Kidney epithelial cell (primary cell): ENCODE results near the gene BBS9. TPM values are rescaled to one million over a fixed set of nuclear protein-coding genes. Genes with fewer than 3 reads are reported as not detected.

Experiments used
- DNase-seq: peaks from one replicate; pipeline ENCODE4 v3.0.0-alpha.2; 2010; ENCODE audit warnings: low read depth
- H3K27me3 ChIP-seq: 2 replicates; pipeline ENCODE4 v1.6.0; 2011; ENCODE audit warnings: low read length; ENCODE audit not compliant: control insufficient read depth, insufficient read depth
- H3K36me3 ChIP-seq: 2 replicates; pipeline ENCODE4 v1.5.1; 2011; ENCODE audit warnings: low read length; ENCODE audit not compliant: control insufficient read depth, insufficient read depth
- H3K4me3 ChIP-seq: 2 replicates; pipeline ENCODE4 v1.5.1; 2011; ENCODE audit warnings: low read depth, mild to moderate bottlenecking, control low read depth, low read length
- total RNA-seq: library from RNA; depleted of rRNA; stranded (reverse); fragments of >200 nt; gene quantifications from 2 replicates; pipeline ENCODE4 v1.2.3, GENCODE V29; 2015
- TF ChIP-seq, protein P1 (sequence below): IDR thresholded peaks from 2 replicates; pipeline ENCODE4 v1.5.1; 2011; ENCODE audit warnings: mild to moderate bottlenecking, moderate library complexity, low read length, control low read depth, inconsistent platforms; ENCODE audit not compliant: insufficient read depth, poor library complexity, severe bottlenecking

Gene BBS9
- total RNA-seq, 1 donor from 2014 or later: 20.4 TPM

DNA sequence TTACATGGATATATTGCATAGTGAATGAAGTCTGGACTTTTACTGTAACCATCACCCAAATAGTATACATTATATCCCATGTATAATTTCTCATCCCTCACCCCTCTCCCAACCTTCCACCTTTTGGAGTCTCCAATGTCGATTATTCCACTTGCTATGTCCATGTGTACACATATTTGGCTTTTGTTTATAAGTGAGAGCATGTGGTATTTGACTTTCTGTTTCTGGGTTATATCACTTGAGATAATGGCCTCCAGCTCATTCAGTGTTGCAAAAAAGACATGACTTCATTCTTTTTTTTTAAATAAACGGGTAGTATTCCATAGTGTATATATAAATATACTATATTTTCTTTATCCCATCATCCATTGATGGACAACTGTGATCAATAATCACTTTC is 487.4 kb downstream of the BBS9 start:
- no peaks in the 10 kb centered on the region for H3K27me3 ChIP-seq
- DNase-seq: no peak
- no peak overlapping the region for H3K4me3 ChIP-seq
- no peaks in the 10 kb centered on the region for H3K36me3 ChIP-seq
- TF ChIP-seq, protein P1, sequence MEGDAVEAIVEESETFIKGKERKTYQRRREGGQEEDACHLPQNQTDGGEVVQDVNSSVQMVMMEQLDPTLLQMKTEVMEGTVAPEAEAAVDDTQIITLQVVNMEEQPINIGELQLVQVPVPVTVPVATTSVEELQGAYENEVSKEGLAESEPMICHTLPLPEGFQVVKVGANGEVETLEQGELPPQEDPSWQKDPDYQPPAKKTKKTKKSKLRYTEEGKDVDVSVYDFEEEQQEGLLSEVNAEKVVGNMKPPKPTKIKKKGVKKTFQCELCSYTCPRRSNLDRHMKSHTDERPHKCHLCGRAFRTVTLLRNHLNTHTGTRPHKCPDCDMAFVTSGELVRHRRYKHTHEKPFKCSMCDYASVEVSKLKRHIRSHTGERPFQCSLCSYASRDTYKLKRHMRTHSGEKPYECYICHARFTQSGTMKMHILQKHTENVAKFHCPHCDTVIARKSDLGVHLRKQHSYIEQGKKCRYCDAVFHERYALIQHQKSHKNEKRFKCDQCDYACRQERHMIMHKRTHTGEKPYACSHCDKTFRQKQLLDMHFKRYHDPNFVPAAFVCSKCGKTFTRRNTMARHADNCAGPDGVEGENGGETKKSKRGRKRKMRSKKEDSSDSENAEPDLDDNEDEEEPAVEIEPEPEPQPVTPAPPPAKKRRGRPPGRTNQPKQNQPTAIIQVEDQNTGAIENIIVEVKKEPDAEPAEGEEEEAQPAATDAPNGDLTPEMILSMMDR: no peak

DNA sequence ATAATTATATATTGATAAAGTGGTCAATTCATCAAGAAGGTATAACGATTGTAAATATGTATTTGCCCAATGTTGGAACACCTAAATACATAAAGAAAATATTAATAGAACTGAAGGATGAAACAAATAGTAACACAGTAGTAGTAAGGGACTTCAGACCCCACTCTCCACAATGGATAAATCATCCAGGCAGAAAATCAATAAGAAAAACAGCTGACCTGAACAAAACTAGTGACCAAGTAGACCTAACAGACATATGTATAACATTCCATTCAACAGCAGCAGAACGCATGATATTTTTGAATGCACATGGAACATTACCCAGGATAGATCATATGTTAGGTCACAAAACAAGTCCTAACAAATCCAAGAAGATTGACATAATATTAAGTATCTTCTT is 489.9 kb downstream of the BBS9 start:
- no peak overlapping the region for H3K4me3 ChIP-seq
- no peak for DNase-seq
- no peaks in the 10 kb centered on the region for H3K36me3 ChIP-seq
- TF ChIP-seq, protein P1: no peak
- no peaks in the 10 kb centered on the region for H3K27me3 ChIP-seq

DNA sequence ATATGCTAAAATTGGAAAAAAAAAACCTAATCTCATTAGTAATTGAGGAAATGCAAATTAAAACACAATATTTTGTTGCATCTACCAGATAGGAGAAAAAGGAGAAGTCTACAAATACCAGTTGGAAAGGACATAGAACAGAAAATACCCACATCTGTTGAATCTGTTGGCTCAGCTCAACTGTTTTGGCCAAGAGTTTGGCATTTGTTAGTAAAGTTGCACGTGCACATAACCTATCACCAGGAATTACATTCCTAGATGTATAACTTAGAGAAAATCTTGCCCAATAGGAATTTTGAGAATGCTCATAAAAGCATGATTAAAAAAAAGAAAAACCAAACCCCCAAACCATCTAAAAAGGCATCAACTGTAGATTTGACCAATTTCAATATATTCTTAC is 493.9 kb downstream of the BBS9 start:
- Histone ChIP-seq H3K4me3 (no peak overlapping the region), H3K27me3 (no peaks in the 10 kb centered on the region), H3K36me3 (no peaks in the 10 kb centered on the region)
- DNase-seq: no peak
- TF ChIP-seq, protein P1: no peak

DNA sequence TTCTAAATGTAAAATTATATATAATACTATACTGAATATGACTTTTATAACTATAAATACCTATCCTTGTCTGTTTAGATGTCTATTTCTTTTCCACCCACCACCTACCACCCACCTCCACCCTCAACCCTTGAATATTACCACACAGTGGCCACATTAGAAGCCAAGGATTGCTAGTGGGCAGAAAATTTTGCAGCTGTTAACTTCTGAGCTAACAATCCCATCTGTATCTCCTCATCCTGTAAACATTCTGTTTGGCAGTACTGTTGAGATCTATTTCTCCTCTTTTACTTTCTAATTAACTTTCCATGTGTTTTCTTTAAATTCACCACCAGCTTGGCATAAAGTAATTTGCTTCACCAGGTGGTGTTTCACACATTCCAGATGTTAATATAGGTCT is 494.9 kb downstream of the BBS9 start:
- TF ChIP-seq, protein P1: no peak
- Histone ChIP-seq H3K27me3 (no peaks in the 10 kb centered on the region), H3K4me3 (no peak overlapping the region), H3K36me3 (no peaks in the 10 kb centered on the region)
- no peak for DNase-seq

DNA sequence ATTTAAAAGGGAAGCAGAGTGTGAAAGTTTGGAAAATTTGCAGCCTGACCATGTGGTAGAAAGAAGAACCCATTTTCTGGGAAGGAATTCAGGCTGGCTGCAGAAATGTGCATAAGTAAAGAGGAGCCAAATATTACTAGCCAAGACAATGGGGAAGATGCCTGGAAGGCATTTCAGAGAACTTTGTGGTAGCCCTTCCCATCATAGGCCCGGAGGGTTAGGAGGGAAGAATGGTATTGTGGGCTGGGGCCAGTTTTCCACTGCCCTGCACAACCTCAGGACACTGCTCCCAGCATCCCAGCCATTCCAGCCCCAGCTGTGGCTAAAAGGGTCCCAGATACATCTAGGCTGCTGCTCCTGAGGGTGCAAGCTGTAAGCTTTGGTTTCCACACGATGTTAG is 497.5 kb downstream of the BBS9 start:
- H3K27me3 ChIP-seq: no peaks in the 10 kb centered on the region
- H3K4me3 ChIP-seq: no peak overlapping the region
- TF ChIP-seq, protein P1: no peak
- H3K36me3 ChIP-seq: no peaks in the 10 kb centered on the region
- DNase-seq: no peak

DNA sequence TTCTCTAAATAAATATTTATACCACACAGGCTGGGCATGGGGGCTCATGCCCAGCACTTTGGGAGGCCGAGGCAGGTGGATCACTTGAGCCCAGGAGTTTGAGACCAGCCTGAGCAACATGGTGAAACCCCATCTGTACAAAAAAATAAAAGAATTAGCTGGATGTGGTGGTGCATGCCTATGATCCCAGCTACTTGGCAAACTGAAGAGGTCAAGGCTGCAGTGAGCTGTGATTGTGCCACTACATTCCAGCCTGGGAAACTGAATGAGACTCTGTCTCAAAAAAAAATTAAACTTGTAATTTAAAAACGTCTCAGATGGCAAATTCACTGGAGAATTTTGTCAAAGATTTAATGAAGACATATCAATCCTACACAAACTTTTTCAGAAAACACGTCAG is 498.4 kb downstream of the BBS9 start:
- DNase-seq: no peak
- H3K4me3 ChIP-seq: no peak overlapping the region
- H3K36me3 ChIP-seq: no peaks in the 10 kb centered on the region
- TF ChIP-seq, protein P1: no peak
- H3K27me3 ChIP-seq: no peaks in the 10 kb centered on the region
